IMR-90 (cell line): ENCODE data around the gene OSER1. TPM values are rescaled to one million over a fixed set of nuclear protein-coding genes. Genes with fewer than 3 reads are reported as not detected.

Experiments
- ATAC-seq: fragments of 200-7000 bp; cut with Tn5 transposase; 2 replicates; pipeline ENCODE4 v1.9.1; 2020; ENCODE audit warnings: low read depth, mild to moderate bottlenecking, moderate library complexity
- BruUV-seq: library from RNA; stranded (reverse); fragments of 400-500 nt; replicated peaks from 2 replicates; lab custom pipeline; 2021; lab: Mats Ljungman, UMichigan
- CTCF ChIA-PET: fragments of 300-600 bp; formaldehyde crosslinking; extraction: SDS; loops from one replicate; lab custom pipeline; 2021; ENCODE audit warnings: antibody characterized with exemption; lab: Yijun Ruan, JAX
- POLR2A ChIA-PET: fragments of 300-600 bp; sonication (Branson Sonifier 250); formaldehyde crosslinking; loops from one replicate; lab custom pipeline; 2022; ENCODE audit warnings: antibody characterized with exemption; ENCODE audit not compliant: unreplicated experiment; lab: Charles Lee
- DNase-seq: peaks from one replicate; pipeline ENCODE4 v3.0.0; 2013
- H2AFZ ChIP-seq: replicated peaks from 2 replicates; pipeline ENCODE3; 2013; ENCODE audit warnings: low read length, mild to moderate bottlenecking; ENCODE audit not compliant: poor library complexity
- H2AK5ac ChIP-seq: 2 replicates; pipeline ENCODE4 v1.6.1; 2013; ENCODE audit warnings: low read depth, low read length, inconsistent platforms
- H2AK9ac ChIP-seq: replicated peaks from 2 replicates; pipeline ENCODE3; 2013; ENCODE audit warnings: mild to moderate bottlenecking, low read depth, low read length, moderate library complexity; ENCODE audit not compliant: poor library complexity
- H2BK120ac ChIP-seq: 2 replicates; pipeline ENCODE4 v1.6.1; 2013; ENCODE audit warnings: low read depth, low read length, inconsistent platforms
- H2BK15ac ChIP-seq: 3 replicates; pipeline ENCODE4 v1.6.1; 2013; ENCODE audit warnings: low read depth, low read length, inconsistent platforms
- H2BK20ac ChIP-seq: 2 replicates; pipeline ENCODE4 v1.6.1; 2013; ENCODE audit warnings: low read depth, mild to moderate bottlenecking, inconsistent platforms, low read length, moderate library complexity
- H2BK5ac ChIP-seq: 2 replicates; pipeline ENCODE4 v1.6.1; 2013; ENCODE audit warnings: mild to moderate bottlenecking, low read depth, low read length, inconsistent platforms; ENCODE audit not compliant: poor library complexity, severe bottlenecking
- H3K14ac ChIP-seq: replicated peaks from 2 replicates; pipeline ENCODE4 v1.6.1; 2013; ENCODE audit warnings: low read depth, low read length, inconsistent platforms
- H3K18ac ChIP-seq: 2 replicates; pipeline ENCODE4 v1.6.1; 2013; ENCODE audit warnings: low read depth, low read length, control low read depth
- H3K23ac ChIP-seq: 2 replicates; pipeline ENCODE4 v1.6.1; 2013; ENCODE audit warnings: low read depth, low read length, inconsistent platforms
- H3K27ac ChIP-seq: 2 replicates; pipeline ENCODE4 v1.5.1; 2013; ENCODE audit warnings: mild to moderate bottlenecking, control low read depth, low read length; ENCODE audit not compliant: insufficient read depth
- H3K27me3 ChIP-seq: 2 replicates; pipeline ENCODE4 v1.6.1; 2013; ENCODE audit warnings: low read length; ENCODE audit not compliant: control insufficient read depth, insufficient read depth
- H3K36me3 ChIP-seq: 2 replicates; pipeline ENCODE4 v1.6.1; 2013; ENCODE audit warnings: low read length, mixed read lengths; ENCODE audit not compliant: control insufficient read depth, insufficient read depth
- H3K4ac ChIP-seq: 2 replicates; pipeline ENCODE4 v1.6.1; 2013; ENCODE audit warnings: low read depth, low read length, inconsistent platforms
- H3K4me1 ChIP-seq: 2 replicates; pipeline ENCODE4 v1.6.1; 2013; ENCODE audit warnings: low read length, mixed read lengths; ENCODE audit not compliant: control insufficient read depth, insufficient read depth
- H3K4me2 ChIP-seq: 2 replicates; pipeline ENCODE4 v1.6.1; 2013; ENCODE audit warnings: low read depth, mild to moderate bottlenecking, control low read depth, low read length, moderate library complexity
- H3K4me3 ChIP-seq: 2 replicates; pipeline ENCODE4 v1.5.1; 2013; ENCODE audit warnings: low read depth, mild to moderate bottlenecking, control low read depth, low read length, moderate library complexity; ENCODE audit not compliant: insufficient read depth
- H3K56ac ChIP-seq: 2 replicates; pipeline ENCODE4 v1.6.1; 2013; ENCODE audit warnings: low read length, inconsistent platforms; ENCODE audit not compliant: insufficient read depth; ENCODE audit errors: extremely low read depth
- H3K79me1 ChIP-seq, 2 experiments: 2 replicates each; pipeline ENCODE4 v1.6.1; 2013; ENCODE audit warnings: low read length in 2 of 2, inconsistent platforms in 1 of 2, low read depth in 1 of 2
- H3K9ac ChIP-seq: 2 replicates; pipeline ENCODE4 v1.6.1; 2013; ENCODE audit warnings: low read depth, low read length, control low read depth
- H3K9me1 ChIP-seq: 2 replicates; pipeline ENCODE4 v1.6.1; 2013; ENCODE audit warnings: low read length, inconsistent platforms; ENCODE audit not compliant: insufficient read depth
- H3K9me3 ChIP-seq: 2 replicates; pipeline ENCODE4 v1.6.1; 2013; ENCODE audit warnings: low read length; ENCODE audit not compliant: control insufficient read depth, insufficient read depth
- H4K20me1 ChIP-seq: 2 replicates; pipeline ENCODE4 v1.6.1; 2013; ENCODE audit warnings: low read length, inconsistent platforms; ENCODE audit not compliant: insufficient read depth
- H4K5ac ChIP-seq: 2 replicates; pipeline ENCODE4 v1.6.1; 2013; ENCODE audit warnings: mild to moderate bottlenecking, low read depth, low read length, control low read depth
- H4K8ac ChIP-seq, 2 experiments: 2 replicates each; pipeline ENCODE4 v1.6.1; 2013; ENCODE audit warnings: low read depth in 2 of 2, low read length in 2 of 2, control low read depth in 1 of 2, inconsistent platforms in 1 of 2
- H4K91ac ChIP-seq: 2 replicates; pipeline ENCODE4 v1.6.1; 2013; ENCODE audit warnings: low read depth, low read length, inconsistent platforms; ENCODE audit not compliant: insufficient read depth
- BHLHE40 ChIP-seq: fragments of 150-350 bp; IDR thresholded peaks from 2 replicates; pipeline ENCODE4 v1.6.1; 2016; ENCODE audit warnings: mild to moderate bottlenecking, low read depth, low read length
- CEBPB ChIP-seq: IDR thresholded peaks from 2 replicates; pipeline ENCODE4 v1.6.1; 2012; ENCODE audit warnings: low read depth, low read length, improper control_type of control experiment
- CHD1 ChIP-seq: IDR thresholded peaks from 2 replicates; pipeline ENCODE4 v1.6.1; 2012; ENCODE audit warnings: low read depth, low read length, improper control_type of control experiment
- CTCF ChIP-seq: conservative IDR thresholded peaks from 2 replicates; pipeline ENCODE4 v1.5.1; 2012; ENCODE audit warnings: mild to moderate bottlenecking, low read depth, low read length, improper control_type of control experiment
- FOS ChIP-seq: fragments of 150-350 bp; IDR thresholded peaks from 2 replicates; pipeline ENCODE4 v1.6.1; 2016; ENCODE audit warnings: low read depth, low read length
- MAFK ChIP-seq: IDR thresholded peaks from 2 replicates; pipeline ENCODE4 v1.6.1; 2012; ENCODE audit warnings: low read depth, low read length, improper control_type of control experiment
- MAZ ChIP-seq: IDR thresholded peaks from 2 replicates; pipeline ENCODE4 v1.6.1; 2012; ENCODE audit warnings: low read depth, mild to moderate bottlenecking, low read length, improper control_type of control experiment, moderate library complexity, borderline replicate concordance
- MXI1 ChIP-seq: IDR thresholded peaks from 2 replicates; pipeline ENCODE4 v1.6.1; 2012; ENCODE audit warnings: low read depth, mild to moderate bottlenecking, low read length, moderate library complexity, borderline replicate concordance
- NFE2L2 ChIP-seq: fragments of 150-350 bp; IDR thresholded peaks from 2 replicates; pipeline ENCODE4 v1.6.1; 2016; ENCODE audit warnings: low read depth, mild to moderate bottlenecking, low read length
- POLR2A ChIP-seq: IDR thresholded peaks from 2 replicates; pipeline ENCODE4 v1.6.1; 2012; ENCODE audit warnings: mild to moderate bottlenecking, low read depth, low read length
- RAD21 ChIP-seq: IDR thresholded peaks from 2 replicates; pipeline ENCODE4 v1.6.1; 2012; ENCODE audit warnings: low read length, improper control_type of control experiment
- RCOR1 ChIP-seq: IDR thresholded peaks from 2 replicates; pipeline ENCODE4 v1.6.1; 2012; ENCODE audit warnings: mild to moderate bottlenecking, low read length, improper control_type of control experiment; ENCODE audit not compliant: insufficient replicate concordance
- RFX5 ChIP-seq: IDR thresholded peaks from 2 replicates; pipeline ENCODE4 v1.8.0; 2012; ENCODE audit warnings: low read depth, mild to moderate bottlenecking, low read length, moderate library complexity
- SMC3 ChIP-seq: fragments of 150-350 bp; IDR thresholded peaks from 2 replicates; pipeline ENCODE4 v1.6.1; 2016; ENCODE audit warnings: low read depth, mild to moderate bottlenecking, antibody characterized with exemption, low read length, moderate library complexity
- USF2 ChIP-seq: fragments of 150-350 bp; IDR thresholded peaks from 2 replicates; pipeline ENCODE4 v1.6.1; 2017; ENCODE audit warnings: mild to moderate bottlenecking, antibody characterized with exemption, low read length, low read depth
- WGBS, 2 experiments: methylation state at CpG; one replicate each; pipeline versions ENCODE4 v1.1.5 to v1.1.7; 2013; ENCODE audit warnings: missing lambda C conversion rate in 2 of 2; ENCODE audit not compliant: insufficient read length in 1 of 2; ENCODE audit errors: extremely low coverage in 2 of 2; 5-methylcytosine and 5-hydroxymethylcytosine counted together
- dilution Hi-C: fragments of 300-500 bp; cut with HindIII; formaldehyde crosslinking; loops from one replicate; pipeline ENCODE4 v1.14.3; 2018; ENCODE audit warnings: low sequenced_read_pairs; ENCODE audit not compliant: unreplicated experiment
- in situ Hi-C: fragments of 300-500 bp; cut with MboI; formaldehyde crosslinking; loops from 3 replicates; pipeline ENCODE4 v1.14.3; 2019; ENCODE audit warnings: low sequenced_read_pairs, inconsistent platforms, mixed read lengths
- intact Hi-C: fragments of 100-400 bp; cut with micrococcal nuclease; formaldehyde crosslinking; loops from 2 replicates; pipeline ENCODE4 v1.10.0; 2022
- polyA plus RNA-seq, 3 experiments: library from polyadenylated mRNA; depleted of rRNA; stranded (reverse); fragments of >200 nt; gene quantifications; 2 replicates each; pipeline ENCODE4 v1.2.3, GENCODE V29; 2012; ENCODE audit warnings: low replicate concordance in 1 of 3
- total RNA-seq: library from RNA; depleted of rRNA; stranded (reverse); fragments of >200 nt; gene quantifications from 2 replicates; pipeline ENCODE4 v1.2.3, GENCODE V29; 2012
- TF ChIP-seq, protein P1 (sequence below): fragments of 150-350 bp; IDR thresholded peaks from 2 replicates; pipeline ENCODE4 v1.6.1; 2016; ENCODE audit warnings: low read depth, mild to moderate bottlenecking, low read length, moderate library complexity, borderline replicate concordance

OSER1 gene
- total and polyA plus RNA-seq, 2 of the 4 experiments (the other 2 are of a cell fraction), result 32.6 to 70.6 TPM

- Histone ChIP-seq H3K4me1 (no peaks in the 10 kb centered on the region), H2BK15ac (no peak overlapping the region), H3K14ac (no peak overlapping the region), H3K56ac (no peak overlapping the region), H4K20me1 (no peaks in the 10 kb centered on the region), H3K18ac (no peak overlapping the region), H3K23ac (no peak overlapping the region), H2BK120ac (no peak overlapping the region), H3K27ac (no peak overlapping the region), H3K4ac (no peak overlapping the region), H2BK5ac (no peak overlapping the region), H3K9me1 (no peaks in the 10 kb centered on the region), H3K9me3 (peaks cover 2% of the 10 kb centered on the region; the same call in 1 of the 2 replicates), H3K36me3 (no peaks in the 10 kb centered on the region), H2AK5ac (no peak overlapping the region), H2AFZ (no peak overlapping the region), H4K5ac (no peak overlapping the region), H3K79me1 (no peaks in the 10 kb centered on the region), H3K4me2 (no peak overlapping the region), H4K8ac (no peak overlapping the region), H3K27me3 (peaks cover 13% of the 10 kb centered on the region), H3K4me3 (no peak overlapping the region), H4K91ac (no peak overlapping the region), H2BK20ac (no peak overlapping the region), H3K9ac (no peak overlapping the region), H2AK9ac (no peak overlapping the region)
- no peak for DNase-seq
- dilution Hi-C loops, result no loop called here
- intact Hi-C loops, result no loop called here
- POLR2A ChIA-PET, result no interaction called here
- no CpG with 5 or more reads among the region's 2 CpGs for WGBS, 2 experiments
- CTCF ChIA-PET, result no interaction called here
- no TSS peak for BruUV-seq
- in situ Hi-C loops, result no loop called here
- TF ChIP-seq RAD21, result no peak
- no peak for TF ChIP-seq MAFK
- no peak for TF ChIP-seq RFX5
- no peak for TF ChIP-seq CHD1
- no peak for TF ChIP-seq MAZ
- TF ChIP-seq NFE2L2, result no peak
- no peak for TF ChIP-seq CTCF
- no peak for TF ChIP-seq CEBPB
- no peak for TF ChIP-seq POLR2A
- no peak for TF ChIP-seq SMC3
- TF ChIP-seq FOS, result no peak
- TF ChIP-seq MXI1, result no peak
- TF ChIP-seq, protein P1, sequence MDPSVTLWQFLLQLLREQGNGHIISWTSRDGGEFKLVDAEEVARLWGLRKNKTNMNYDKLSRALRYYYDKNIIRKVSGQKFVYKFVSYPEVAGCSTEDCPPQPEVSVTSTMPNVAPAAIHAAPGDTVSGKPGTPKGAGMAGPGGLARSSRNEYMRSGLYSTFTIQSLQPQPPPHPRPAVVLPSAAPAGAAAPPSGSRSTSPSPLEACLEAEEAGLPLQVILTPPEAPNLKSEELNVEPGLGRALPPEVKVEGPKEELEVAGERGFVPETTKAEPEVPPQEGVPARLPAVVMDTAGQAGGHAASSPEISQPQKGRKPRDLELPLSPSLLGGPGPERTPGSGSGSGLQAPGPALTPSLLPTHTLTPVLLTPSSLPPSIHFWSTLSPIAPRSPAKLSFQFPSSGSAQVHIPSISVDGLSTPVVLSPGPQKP, result no peak
- no peak for TF ChIP-seq USF2
- TF ChIP-seq RCOR1, result no peak
- no peak for TF ChIP-seq BHLHE40
- ATAC-seq, result no peak
Measured at GRCh38 chr20:44235702-44236101, 25.1 kb upstream of the OSER1 start.
